CD4-positive, alpha-beta T cell treated with Interleukin-17A for 4 hours (primary cell): ENCODE measurements around the gene ULBP3.

Experiments
- DNase-seq: peaks from one replicate; pipeline ENCODE4 v3.0.0-alpha.2; 2020; ENCODE audit warnings: mixed read lengths

The ULBP3 gene

DNA sequence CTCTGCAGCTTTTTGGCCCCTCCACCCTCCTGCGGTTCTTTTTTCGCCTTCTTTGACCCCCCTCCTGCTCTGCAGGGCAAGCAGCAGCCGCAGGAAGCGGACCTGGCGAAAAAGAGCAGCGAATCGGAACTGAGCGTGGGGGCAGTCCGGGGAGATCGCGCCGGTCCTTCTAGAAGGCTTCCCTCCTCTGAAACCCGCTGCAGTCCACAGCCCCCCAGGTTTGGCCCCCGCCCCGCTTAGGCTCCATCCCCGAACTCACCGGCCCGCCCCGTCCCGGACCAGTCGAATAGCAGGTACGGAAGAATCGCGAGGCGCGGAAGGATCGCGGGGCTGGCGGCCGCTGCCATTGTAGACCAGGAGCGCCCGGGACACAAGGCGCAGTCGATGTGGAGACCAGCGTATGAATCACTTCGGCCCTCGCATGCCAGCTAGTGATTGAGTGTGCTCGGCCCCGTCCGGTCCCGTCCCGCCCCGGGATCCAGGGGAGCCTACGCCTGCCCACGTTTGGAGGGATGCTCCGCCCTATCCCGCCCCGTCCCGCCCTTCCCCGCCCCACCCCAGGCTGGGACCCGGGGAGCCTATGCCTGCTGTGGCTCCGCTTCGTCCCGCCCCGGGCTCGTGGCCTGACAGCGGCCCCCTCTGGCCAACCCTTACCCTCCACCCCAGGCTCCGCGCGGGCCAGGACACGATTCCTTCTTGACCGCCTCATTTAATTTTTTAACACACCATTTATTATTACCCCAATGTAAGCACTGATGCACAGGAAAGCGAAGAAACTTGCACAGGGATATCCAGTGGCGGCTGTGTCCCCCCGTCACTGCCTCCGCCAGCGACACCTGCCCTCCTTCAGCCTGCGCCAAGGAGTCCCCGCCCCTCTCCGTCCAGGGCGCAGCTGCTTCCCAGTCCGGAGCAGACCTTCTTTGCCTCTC is at the start of gene ULBP3:
Gene ULBP3 (minus strand): TSS at position 402 of the 929 bp plus-strand sequence. CDS start 55 bp downstream, at position 347.
- DNase-seq, result peak; percentile 84

DNA sequence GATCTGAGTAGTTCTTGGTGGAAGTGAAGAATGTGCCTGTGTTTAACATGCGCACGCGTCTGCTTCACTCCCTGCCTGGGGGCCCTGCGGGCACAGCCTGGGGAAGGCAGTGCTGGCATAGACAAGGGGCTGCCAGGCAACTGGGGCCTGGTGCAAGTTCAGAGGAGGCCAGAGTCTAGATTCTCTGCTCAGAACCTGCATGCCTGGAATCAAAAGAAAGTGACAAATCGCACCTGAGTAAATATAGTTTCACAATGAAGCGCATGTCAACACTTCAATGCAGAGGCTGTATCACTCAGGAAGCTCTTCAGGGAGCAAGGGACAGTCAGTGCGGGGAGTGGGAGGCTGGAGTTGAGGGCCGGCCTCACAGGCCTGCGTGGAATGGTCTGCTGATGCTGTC is 49.7 kb upstream of the ULBP3 start:
- no peak for DNase-seq

DNA sequence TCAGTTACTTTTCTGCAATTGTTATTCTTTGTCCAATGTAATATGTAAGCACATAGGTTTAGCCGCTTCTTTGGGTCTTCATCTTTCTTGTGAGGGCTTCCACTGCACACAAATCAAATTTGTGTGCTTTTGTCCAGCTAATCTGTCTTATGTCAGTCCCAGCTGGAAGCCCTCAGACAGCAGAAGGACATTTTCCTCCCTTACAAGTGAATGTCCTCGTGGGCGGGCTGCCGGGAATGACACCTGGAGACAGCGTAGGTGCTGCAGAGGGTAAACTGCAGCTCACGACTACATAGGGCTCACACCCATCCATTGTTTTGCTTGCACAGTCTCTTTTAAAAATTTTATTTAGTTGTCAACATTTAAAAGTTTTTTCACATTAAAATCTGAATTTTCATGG is 49.3 kb upstream of the ULBP3 start:
- no peak for DNase-seq

DNA sequence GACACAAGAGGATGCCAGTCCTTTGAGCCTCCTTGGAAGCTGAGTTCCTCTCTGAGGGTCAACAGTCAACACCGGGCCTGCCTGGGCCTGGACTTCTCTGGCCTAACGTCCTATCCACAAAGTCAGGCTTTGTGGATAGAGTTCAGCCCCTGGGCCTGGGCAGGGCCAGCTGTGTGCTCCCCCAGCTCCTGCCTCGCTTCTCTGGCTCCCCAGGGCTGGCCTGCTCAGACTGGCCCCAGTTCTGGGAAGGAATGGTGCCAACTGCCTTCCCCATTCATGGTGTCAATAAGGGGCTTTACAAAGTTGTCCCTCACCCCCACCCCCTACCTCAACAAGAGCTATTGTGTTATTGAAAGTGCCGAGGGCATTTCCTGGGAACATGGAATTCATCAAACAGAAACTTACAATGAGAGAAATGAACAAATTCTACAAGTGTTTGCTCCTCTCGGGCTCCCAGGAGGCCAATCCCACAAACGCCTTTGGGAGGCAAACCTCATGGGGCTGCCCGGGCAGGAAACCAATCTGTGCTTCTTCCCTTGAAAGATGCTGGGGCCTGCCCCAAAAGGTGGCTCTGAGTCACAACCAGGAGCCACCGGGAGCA is 47.4 kb upstream of the ULBP3 start:
- no peak for DNase-seq

DNA sequence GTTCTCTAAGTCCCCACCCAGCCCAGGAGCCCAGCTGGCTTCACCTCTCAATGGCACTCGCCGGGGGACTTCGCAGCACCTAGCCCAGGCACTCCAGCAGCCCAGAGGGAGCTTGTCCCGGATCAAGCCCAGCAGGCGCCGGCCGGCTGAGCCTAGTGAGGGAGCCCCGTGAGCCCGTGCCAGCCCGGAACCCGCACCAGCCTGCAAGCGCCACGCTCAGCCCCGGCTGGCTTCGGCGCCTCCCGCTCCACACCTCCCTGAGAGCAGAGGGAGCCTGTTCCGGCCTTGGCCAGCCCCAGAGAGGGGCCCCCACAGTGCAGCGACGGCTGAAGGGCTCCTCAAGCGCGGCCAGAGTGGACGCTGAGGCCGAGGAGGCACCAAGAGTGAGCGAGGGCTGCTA is 46.8 kb upstream of the ULBP3 start:
- no peak for DNase-seq

DNA sequence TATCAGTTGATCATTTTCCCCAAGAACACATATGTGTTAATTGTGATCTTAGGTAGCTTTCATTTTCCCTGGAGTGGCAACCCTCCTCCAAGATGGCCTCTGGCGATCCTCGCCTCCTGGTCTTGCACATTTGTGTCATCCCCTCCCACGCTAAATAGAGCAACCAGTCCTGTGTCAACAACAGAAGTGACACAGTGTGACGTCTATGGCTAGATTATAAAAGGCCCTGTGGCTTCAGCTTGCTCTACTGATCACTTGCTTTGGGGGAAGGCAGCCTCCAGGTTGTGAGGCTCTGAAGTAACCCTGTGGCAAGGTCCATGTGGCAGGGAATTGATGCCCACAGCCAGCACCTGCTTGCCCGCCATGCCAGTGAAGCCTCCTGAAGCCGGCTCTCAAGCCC is 43.3 kb upstream of the ULBP3 start:
- no peak for DNase-seq

DNA sequence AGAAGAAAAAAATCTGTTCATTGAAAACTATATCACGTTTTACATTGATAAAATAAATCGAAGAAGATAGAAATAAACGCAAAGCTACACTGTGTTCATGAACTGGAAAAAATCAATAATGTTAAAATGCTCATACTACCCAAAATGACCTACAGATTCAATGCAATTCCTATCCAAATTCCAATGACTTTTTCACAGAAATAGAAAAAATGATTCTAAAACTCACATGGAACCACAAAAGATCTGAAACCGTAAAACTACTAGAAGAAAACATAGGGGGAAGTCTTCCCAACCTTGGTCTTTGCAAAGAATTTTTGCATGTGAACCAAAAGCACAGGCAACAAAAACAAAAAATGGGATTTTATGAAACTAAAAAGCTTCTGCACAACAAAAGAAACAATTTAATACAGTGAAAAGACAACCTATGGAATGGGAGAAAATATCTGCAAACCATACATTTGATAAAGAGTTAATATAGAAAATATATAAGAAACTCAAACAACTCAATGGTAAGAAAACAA is 33.9 kb upstream of the ULBP3 start:
- no peak for DNase-seq

DNA sequence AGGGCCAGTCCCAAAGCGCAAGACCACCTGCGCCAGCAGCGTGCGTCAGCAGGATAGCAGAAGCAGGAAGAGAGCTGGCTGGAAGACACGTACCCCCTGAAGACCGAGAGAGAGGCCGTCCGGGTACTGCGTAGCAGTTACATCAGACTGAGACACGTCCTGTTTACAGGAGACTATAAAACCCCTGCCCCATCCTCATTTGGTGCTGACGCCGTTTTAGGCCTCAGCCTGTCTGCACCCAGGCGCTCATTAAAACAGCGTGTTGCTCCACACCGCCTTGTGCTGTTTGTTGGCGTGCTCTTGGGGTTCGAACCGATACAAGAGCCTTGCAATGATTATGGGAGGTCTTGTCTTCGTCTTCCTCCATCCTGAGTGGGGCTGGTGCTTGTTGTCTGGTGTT is 31.8 kb upstream of the ULBP3 start:
- DNase-seq, result no peak

DNA sequence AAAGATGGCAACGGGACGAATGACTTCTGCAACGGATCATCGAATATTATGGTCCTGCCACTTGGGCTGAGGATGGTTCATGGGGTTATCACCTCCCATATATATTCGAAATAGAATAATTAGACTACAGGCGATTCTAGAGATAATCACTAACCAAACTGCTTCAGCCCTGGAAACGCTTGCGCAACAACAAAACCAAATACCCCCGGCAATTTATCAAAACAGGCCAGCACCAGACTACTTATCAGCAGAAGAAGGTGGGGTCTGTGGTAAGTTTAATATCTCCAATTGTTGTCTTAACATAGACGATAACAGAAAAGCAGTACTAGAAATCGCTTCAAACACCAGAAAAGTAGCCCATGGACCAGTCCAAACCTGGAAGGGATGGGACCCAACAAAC is 31.0 kb upstream of the ULBP3 start:
- DNase-seq, result no peak

DNA sequence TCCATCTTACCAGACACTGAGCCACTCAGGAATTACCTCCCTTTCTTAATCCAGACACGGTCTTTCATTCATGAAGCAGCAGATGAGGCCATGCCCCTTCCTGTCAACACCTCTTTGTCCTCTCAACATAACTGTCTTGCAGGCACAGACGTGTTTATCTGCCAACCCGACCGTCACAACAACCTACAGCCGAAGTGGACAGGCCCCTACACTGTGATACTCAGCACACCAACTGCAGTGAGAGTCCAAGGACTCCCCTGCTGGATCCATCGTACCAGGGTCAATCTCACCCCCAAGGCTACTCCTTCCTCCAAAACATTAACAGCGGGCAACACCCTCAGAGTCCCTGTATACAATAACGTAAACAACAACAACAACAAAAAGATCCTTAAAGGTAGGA is 30.6 kb upstream of the ULBP3 start:
- DNase-seq, result no peak

DNA sequence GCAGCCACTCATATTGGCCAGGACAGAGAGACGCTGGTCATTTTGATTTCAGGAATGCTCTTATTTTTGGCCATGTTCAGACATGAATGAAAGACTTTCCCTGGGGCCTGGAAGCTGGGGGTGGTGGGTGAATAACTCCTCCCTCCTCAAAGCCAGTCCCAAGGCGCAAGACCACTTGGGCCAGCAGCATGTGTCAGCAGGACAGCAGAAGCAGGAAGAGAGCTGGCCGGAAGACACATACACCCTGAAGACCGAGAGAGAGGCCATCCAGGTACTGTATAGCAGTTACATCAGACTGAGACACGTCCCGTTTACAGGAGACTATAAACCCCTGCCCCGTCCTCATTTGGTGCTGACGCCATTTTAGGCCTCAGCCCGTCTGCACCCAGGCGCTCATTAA is 29.2 kb upstream of the ULBP3 start:
- no peak for DNase-seq

DNA sequence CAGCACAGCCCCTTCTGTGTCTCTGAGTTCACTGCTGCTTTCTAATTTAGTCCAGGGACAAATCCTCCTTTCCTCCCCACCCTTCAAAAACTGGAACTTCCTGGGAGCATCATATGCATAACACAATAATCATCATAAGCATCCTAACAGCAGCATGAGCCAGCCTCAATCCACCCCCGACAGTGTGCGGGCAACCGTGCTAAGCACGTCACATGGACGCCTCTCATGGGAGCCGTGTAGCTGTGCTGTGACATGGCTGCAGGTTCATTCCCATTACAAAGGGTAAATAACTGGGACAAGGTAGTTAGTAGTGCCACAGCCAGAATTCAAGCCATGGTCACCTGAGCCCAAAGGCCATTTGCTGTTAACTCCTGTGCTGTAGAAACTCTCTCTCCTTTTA is 24.5 kb upstream of the ULBP3 start:
- no peak for DNase-seq

DNA sequence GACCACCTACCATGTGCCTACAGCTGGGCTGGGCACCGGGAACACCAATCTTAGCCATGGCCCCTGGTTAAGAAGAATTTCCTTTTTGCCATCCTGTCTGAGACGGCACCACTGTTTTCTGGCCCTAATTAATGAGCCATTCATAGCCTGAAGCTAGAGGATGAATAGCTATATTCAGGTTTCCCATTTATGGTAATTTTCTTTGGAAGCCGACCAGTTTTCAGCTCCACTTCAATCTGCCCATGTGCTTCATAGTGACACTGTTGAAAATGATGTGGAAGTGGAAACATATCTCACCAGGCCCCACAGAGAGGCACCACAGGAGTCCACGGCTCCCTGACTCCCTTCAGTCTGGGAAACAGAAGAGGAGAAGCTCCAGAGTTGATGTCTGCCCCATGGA is 22.6 kb upstream of the ULBP3 start:
- DNase-seq, result no peak

DNA sequence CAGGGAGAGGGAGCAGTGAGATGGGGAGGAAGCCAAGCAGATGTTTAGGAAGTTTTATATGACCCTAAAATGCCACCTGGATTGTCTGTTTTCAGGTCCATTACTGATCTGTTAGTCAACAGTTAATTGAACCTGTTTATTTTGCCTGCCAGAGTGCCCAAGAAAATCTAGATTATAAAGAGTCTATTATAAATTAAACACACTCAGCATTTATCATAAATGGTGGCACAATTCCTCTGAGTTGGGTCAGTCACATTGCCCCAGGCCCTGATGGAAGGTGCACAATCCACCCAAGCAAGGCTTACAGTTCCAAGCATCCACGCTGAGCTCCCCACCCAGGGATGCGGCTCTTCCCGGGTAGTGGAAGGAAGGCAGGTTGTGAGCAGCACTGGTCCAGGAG is 21.4 kb upstream of the ULBP3 start:
- DNase-seq, result no peak

DNA sequence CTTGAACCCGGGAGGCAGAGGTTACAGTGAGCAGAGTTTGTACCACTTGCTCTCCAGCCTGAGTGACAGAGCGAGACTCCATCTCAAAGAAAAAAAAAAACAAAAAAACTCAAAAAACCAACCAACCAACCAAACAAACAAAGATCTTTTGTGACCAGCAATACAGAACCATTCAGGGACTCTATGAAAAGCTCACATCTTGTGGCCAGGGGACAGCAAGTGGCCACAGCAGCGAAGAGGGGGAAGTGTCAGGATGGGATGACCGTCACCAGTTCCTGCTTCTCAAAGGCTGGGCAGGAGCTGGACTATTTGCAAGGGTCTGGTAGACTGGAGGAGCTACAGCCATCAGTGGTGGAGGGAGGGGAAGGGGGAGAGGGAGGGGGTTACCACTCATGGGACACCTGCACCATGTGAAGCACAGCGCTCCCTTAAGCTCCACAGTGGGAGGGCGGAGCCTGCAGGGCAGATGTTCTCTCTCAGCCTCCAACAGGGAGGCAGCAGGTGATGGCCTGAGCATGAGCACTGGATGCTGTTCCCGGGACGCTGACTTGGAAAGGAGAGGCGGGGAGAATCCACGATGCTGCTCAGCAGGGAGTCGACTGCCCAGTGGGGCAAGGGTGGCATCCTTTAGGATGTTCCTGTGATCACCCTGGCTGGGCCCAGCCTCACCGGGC is 19.7 kb upstream of the ULBP3 start:
- DNase-seq, result no peak

DNA sequence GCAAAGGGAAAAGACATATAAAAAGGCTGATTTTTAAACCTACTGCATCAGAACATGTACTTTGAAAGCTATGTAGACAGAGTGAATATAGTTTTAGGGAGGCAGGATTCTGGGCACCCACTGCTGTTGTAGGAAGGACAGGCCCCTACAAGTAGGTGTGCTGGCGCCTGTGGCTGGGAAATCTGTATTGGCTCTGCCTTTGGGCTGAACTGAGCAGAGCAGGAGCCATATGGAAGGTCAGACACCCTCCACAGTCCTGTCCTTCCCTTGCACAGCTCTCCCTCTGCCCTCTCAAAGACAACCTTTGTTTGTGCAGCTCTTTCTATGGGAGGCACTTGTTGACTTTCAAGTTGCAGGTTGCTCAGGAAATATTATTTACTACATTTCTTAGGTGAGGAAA is 18.4 kb upstream of the ULBP3 start:
- DNase-seq, result no peak

DNA sequence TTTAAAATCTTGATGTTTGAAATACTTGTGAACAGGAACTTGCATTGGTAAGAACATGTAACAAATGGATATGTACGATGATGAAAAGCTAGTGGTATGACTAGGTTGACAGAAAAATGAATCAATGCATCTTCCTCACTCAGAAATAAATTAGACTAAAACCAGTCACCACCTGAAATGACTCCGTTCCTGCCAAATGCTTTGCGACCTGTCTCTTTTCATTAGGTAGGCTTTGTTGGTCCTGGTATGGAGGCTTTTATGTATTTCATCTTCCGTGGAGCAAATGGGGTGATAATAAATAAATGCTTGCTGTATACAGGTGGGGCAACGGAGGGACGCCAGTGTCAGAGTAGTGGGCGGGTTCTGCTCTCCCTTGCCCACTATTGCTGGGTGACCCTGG is 17.1 kb upstream of the ULBP3 start:
- no peak for DNase-seq

DNA sequence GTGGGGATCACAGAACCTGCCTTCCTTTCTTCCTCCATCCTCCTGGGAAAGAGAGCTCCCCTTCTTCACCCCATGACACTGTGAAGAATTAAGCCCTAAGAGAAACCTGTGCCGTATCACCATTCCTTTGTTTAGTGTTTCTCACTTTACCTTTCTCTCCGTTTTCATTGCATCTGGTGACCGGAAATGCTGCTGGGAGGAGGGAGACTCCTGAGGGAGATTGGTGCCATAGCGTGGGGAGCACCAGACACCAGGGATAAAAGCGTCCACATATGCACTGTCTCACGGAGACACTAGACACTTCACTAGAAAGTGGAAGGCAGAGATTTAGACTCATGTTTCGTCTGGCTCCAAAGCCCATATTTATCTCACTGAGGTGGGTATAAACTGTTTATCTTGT is 15.5 kb upstream of the ULBP3 start:
- no peak for DNase-seq

DNA sequence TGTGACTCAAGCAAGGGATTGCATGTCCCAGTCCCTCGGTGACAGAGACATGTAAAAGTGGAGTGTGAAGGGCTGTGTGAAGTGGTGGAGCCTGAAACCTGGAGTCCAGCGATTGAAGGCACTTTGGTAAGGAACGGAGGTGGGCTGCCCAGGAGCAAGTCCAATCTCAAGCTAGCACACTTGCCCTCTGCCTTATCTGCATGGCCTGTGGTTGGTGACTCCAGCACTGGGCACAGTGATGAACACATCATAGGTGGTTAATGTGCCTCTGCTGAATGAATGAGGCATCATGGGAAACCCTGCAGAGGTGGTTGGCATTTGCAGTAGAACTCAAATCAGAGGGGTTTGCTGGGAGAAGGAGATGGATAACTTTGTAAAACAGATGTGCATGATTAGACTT is 14.9 kb upstream of the ULBP3 start:
- DNase-seq, result no peak

DNA sequence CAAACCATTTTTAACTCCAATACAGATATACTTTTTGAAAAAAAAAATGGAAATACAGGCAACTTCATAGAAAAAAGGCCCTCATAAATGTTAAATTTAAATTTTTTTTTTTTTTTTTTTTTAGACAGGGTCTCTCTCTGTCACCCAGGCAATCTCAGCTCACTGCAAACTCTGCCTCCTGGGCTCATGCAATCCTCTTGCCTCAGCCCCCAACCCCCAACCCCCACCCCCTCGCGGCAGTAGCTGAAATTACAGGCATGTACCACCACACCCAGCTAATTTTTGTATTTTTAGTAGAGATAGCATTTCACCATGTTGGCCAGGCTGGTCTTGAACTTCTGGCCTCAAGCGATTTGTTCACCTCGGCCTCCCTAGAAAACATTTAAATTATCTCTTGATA is 12.8 kb upstream of the ULBP3 start:
- no peak for DNase-seq

DNA sequence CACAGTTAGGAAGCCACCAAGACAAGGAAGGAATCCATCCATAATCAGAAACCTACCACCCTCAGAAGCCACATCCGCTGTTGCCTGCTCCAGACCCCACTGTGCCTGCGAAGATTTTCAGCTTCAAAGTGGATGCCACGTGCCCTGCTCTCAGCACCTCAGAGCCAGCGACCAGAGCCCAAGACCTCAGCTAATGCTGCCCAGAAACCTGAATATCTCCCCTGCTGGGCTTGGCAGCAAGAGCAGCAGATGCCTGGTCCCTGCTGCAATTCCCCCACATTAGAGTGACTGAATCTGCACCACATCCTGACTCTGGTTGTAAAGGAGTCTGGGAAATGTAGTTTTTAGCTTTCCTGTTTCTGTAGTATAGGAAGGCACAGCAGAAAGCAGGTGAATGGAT is 10.7 kb upstream of the ULBP3 start:
- peak; percentile 26 for DNase-seq

DNA sequence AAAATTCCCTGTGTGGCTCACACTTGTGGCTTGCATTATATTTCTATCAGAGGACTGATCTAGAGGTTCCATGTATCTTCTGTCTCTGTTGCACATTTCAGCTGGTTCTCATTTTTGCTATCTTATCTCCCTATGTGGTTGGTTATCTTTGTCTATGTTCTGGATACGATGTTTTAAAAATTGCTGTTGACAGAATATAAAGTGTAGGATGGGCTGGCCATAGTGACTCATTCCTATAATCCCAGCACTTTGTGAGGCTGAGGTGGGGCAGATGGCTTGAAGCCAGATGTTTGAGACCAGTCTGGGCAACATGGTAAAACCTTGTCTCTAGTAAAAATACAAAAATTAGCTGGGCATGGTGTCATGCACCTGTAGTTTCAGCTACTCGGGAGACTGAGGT is 9.9 kb upstream of the ULBP3 start:
- no peak for DNase-seq

DNA sequence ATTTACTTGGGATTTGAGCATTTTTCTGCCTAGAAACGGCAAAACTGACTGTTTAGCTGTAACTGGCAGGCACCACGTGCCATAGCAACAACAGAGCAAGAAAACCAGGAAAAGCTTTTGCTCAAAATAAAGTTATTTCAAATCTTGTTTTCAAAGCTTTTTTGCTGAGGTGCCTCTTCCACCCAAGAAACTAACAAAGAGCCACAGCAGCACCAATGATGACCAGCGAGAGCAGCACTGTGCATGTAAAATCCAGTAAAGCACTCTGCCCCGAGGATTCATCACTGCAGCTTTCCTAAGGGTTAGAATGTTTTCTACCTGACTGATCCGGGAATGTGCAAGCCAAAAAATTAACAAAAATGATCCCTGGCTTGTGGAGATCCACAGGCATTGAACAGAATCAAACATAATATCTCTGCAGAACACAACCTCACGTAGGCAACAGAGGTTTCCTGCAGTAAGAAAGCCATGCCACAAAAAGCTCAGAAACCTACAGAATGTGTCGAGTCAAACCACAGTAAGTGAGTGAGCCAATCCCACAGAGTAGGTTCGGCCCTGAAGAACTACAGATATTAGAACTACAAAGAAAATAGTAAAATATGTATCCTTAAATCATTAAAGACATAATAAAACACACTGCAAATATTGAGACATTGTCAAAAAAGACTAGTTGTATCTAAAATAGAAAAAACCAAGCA is 7.4 kb upstream of the ULBP3 start:
- DNase-seq, result no peak
